Natural killer cell (primary cell): ENCODE results near the gene MRPS18B. TPM values are rescaled to one million over a fixed set of nuclear protein-coding genes. Genes with fewer than 3 reads are reported as not detected.
A peak's percentile ranks its signal among the peaks of the same experiment; 100 is the strongest.

Experiments used
- ATAC-seq, 3 donors: fragments of 150-1000 bp in 2 of 3; fragments of 200-7000 bp in 1 of 3; cut with Tn5 transposase; 1 replicate in 1 of 3; 2 replicates in 2 of 3; pipeline ENCODE4 v1.10.0; 2021; ENCODE audit warnings: mild to moderate bottlenecking in 2 of 3, moderate library complexity in 2 of 3
- DNase-seq, 2 donors: peaks; one replicate each; pipeline versions ENCODE4 v3.0.0 to v3.0.0-alpha.2; 2013 to 2021; ENCODE audit warnings: mixed read lengths in 1 of 2
- H3K27ac ChIP-seq: one replicate; pipeline ENCODE4 v1.5.1; 2013; ENCODE audit warnings: mild to moderate bottlenecking, low read length
- H3K27me3 ChIP-seq: one replicate; pipeline ENCODE4 v1.6.1; 2013; ENCODE audit warnings: low read length; ENCODE audit not compliant: control insufficient read depth, insufficient read depth
- H3K36me3 ChIP-seq: one replicate; pipeline ENCODE4 v1.6.1; 2013; ENCODE audit warnings: low read length; ENCODE audit not compliant: control insufficient read depth, insufficient read depth
- H3K4me1 ChIP-seq: one replicate; pipeline ENCODE4 v1.6.1; 2013; ENCODE audit warnings: low read length; ENCODE audit not compliant: control insufficient read depth, insufficient read depth
- H3K4me3 ChIP-seq: one replicate; pipeline ENCODE4 v1.5.1; 2013; ENCODE audit warnings: low read length
- H3K9me3 ChIP-seq: one replicate; pipeline ENCODE4 v1.6.1; 2013; ENCODE audit warnings: low read length; ENCODE audit not compliant: control insufficient read depth, insufficient read depth
- H3K27ac Mint-ChIP-seq, 2 donors: one replicate each; pipeline ENCODE4 v1.8.0; 2022; ENCODE audit warnings: mild to moderate bottlenecking in 2 of 2, mixed read lengths in 2 of 2, moderate library complexity in 1 of 2
- H3K27me3 Mint-ChIP-seq, 2 donors: one replicate each; pipeline ENCODE4 v1.8.0; 2022; ENCODE audit warnings: low read depth in 2 of 2, mixed read lengths in 2 of 2
- H3K36me3 Mint-ChIP-seq: one replicate; pipeline ENCODE4 v1.8.0; 2022; ENCODE audit warnings: mixed read lengths
- H3K4me1 Mint-ChIP-seq, 2 donors: one replicate each; pipeline ENCODE4 v1.8.0; 2022; ENCODE audit warnings: mixed read lengths in 2 of 2
- H3K4me3 Mint-ChIP-seq: one replicate; pipeline ENCODE4 v1.8.0; 2022; ENCODE audit warnings: mild to moderate bottlenecking, moderate library complexity, mixed read lengths
- H3K9me3 Mint-ChIP-seq, 2 donors: one replicate each; pipeline ENCODE4 v1.8.0; 2022; ENCODE audit warnings: mixed read lengths in 2 of 2
- WGBS: methylation state at CpG from one replicate; pipeline ENCODE4 v1.1.7; 2013; ENCODE audit warnings: missing lambda C conversion rate; ENCODE audit not compliant: insufficient coverage; 5-methylcytosine and 5-hydroxymethylcytosine counted together
- intact Hi-C: fragments of 100-400 bp; cut with micrococcal nuclease; formaldehyde crosslinking; loops from one replicate; pipeline ENCODE4 v1.14.2; 2022
- total RNA-seq, 4 donors: library from RNA; stranded (reverse); fragments of 120-200 nt in 1 of 4; gene quantifications; one replicate each; pipeline versions ENCODE4 v1.2.3 to v1.2.4, GENCODE V29; 2013 to 2022
- TF ChIP-seq, protein P1 (sequence below): fragments of 200-600 bp; IDR thresholded peaks from one replicate; pipeline ENCODE4 v1.8.0; 2022; ENCODE audit warnings: antibody characterized with exemption

MRPS18B gene
- total RNA-seq, 3 donors from 2014 or later (not counting 1 experiment from before 2014, with no cell fraction given): 14.2 to 19.9 (median 16.6) TPM

GRCh38 chr6:30646450-30647241, 29.0 kb downstream of the MRPS18B start, which contains the start of gene C6orf136:
C6orf136 (plus strand) TSS chr6:30647133; CDS start chr6:30647232, 99 bp downstream.
- H3K27me3 Mint-ChIP-seq: no peaks in the 10 kb centered on the region
- no peaks in the 10 kb centered on the region for H3K9me3 ChIP-seq
- H3K4me3 ChIP-seq: peak within 1 kb of the TSS; percentile 96
- H3K27ac Mint-ChIP-seq: peak within 1 kb of the TSS; percentile 82 to 83
- H3K27ac ChIP-seq: peak within 1 kb of the TSS; percentile 98
- peak; percentile 77 to 87 (median 80) for ATAC-seq
- H3K27me3 ChIP-seq: no peaks in the 10 kb centered on the region
- peak; percentile 85 to 99 for DNase-seq
- TF ChIP-seq, protein P1, sequence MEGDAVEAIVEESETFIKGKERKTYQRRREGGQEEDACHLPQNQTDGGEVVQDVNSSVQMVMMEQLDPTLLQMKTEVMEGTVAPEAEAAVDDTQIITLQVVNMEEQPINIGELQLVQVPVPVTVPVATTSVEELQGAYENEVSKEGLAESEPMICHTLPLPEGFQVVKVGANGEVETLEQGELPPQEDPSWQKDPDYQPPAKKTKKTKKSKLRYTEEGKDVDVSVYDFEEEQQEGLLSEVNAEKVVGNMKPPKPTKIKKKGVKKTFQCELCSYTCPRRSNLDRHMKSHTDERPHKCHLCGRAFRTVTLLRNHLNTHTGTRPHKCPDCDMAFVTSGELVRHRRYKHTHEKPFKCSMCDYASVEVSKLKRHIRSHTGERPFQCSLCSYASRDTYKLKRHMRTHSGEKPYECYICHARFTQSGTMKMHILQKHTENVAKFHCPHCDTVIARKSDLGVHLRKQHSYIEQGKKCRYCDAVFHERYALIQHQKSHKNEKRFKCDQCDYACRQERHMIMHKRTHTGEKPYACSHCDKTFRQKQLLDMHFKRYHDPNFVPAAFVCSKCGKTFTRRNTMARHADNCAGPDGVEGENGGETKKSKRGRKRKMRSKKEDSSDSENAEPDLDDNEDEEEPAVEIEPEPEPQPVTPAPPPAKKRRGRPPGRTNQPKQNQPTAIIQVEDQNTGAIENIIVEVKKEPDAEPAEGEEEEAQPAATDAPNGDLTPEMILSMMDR: no peak
- 17% methylated on average over 35 of the region's 37 CpGs for WGBS
- H3K36me3 Mint-ChIP-seq: no peaks in the 10 kb centered on the region
- peaks cover 15 to 24% of the 10 kb centered on the region in 2 donors for H3K4me1 Mint-ChIP-seq
- intact Hi-C loops: loop anchor here (2.0 kb wide), 3 partner anchors 30 to 74 kb away; partner anchors contain the start of genes MRPS18B, PPP1R10, PPP1R18 and TUBB
- no peaks in the 10 kb centered on the region for H3K9me3 Mint-ChIP-seq
- H3K36me3 ChIP-seq: peaks cover 11% of the 10 kb centered on the region
- H3K4me1 ChIP-seq: peaks cover 16% of the 10 kb centered on the region
- peak within 1 kb of the TSS; percentile 86 for H3K4me3 Mint-ChIP-seq

DNA sequence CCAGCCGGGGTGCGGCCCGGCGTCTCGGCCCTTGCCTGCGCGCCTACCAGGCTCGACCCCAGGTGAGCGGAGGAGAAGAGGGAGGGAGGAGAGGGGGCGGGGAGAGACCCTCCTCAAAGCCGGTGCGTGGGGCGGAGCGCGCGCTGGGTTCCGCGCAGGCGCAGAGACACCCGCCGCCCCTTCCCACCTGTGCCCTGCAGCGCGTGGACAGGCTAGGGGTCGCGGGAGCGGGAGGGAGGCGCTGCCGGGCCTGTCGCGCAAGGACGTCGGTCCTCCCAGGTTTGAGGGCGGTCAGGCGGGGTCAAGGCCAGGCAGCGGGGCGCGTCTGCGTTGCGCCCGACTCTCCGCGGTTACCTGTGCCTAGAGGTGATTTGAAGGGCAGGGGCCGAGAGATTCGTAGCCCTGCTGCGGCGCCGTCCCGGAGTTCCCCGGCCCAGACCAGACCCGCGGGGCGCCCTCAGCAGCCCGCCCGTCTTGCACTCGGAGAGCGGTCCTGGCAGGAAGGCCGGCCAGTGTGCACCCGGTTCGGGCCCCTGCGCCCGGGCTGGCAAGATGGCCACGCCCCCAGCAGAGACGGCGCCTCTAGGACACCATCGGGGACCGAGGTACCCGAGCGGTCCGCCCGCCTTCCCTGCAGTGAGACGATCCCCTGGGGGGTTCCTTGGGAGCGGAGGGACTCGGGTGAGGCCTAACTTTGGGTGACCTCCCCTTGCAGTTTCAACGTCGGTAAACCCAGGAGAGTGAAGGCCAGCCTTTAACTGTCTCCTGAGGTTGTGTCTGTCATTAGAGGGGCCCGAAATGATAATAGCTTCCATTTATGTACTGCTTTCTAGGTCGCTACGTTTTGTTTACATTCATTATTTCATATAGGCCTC, 29.8 kb downstream of the MRPS18B start:
- H3K27ac ChIP-seq: peak overlapping the region; percentile 98
- no peaks in the 10 kb centered on the region for H3K9me3 Mint-ChIP-seq
- no peaks in the 10 kb centered on the region for H3K27me3 Mint-ChIP-seq
- peaks cover 16% of the 10 kb centered on the region for H3K4me1 ChIP-seq
- peak overlapping the region; percentile 96 for H3K4me3 ChIP-seq
- peaks cover 19% of the 10 kb centered on the region for H3K36me3 ChIP-seq
- intact Hi-C loops: loop anchor here (2.0 kb wide), 3 partner anchors 31 to 73 kb away; partner anchors contain the start of genes MRPS18B, PPP1R10, PPP1R18 and TUBB
- no peaks in the 10 kb centered on the region for H3K27me3 ChIP-seq
- whole genome bisulfite sequencing: 0% methylated on average over 76 of the region's 78 CpGs
- DNase-seq: peak; percentile 71 to 81
- peak overlapping the region; percentile 86 for H3K4me3 Mint-ChIP-seq
- TF ChIP-seq, protein P1: no peak
- H3K9me3 ChIP-seq: no peaks in the 10 kb centered on the region
- H3K27ac Mint-ChIP-seq: peak overlapping the region; percentile 82 to 83
- H3K4me1 Mint-ChIP-seq: peaks cover 15 to 24% of the 10 kb centered on the region in 2 donors
- ATAC-seq: peak; percentile 70 to 85 (median 71)
- no peaks in the 10 kb centered on the region for H3K36me3 Mint-ChIP-seq

DNA sequence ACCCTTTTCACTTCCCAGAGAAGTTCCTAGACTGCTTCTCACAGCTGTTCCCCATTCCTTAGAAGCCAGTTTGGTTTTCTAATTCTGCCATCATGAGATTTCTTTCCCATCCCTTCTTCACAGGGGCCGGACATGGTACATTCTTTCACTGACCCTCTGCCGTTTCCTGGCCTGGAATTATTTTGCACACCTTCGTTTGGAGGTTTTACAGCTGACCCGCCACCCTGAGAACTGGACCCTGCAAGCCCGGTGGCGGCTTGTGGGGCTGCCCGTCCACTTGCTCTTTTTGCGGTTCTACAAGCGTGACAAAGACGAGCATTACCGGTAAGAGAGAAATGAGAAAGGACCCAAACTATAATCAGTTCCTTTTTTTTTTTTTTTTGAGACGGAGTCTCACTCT, 33.5 kb downstream of the MRPS18B start:
- Histone ChIP-seq H3K27me3 (no peaks in the 10 kb centered on the region), H3K36me3 (peaks cover 54% of the 10 kb centered on the region), H3K9me3 (no peaks in the 10 kb centered on the region), H3K27ac (no peak overlapping the region), H3K4me3 (no peak overlapping the region), H3K4me1 (peaks cover 16% of the 10 kb centered on the region)
- H3K4me1 Mint-ChIP-seq: peaks cover 7 to 17% of the 10 kb centered on the region in 2 donors
- peak overlapping the region in 1 of 2 donors; percentile 44 for H3K27ac Mint-ChIP-seq
- H3K4me3 Mint-ChIP-seq: no peak overlapping the region
- no peaks in the 10 kb centered on the region for H3K9me3 Mint-ChIP-seq
- DNase-seq: no peak
- WGBS: 88% methylated on average over 11 of the region's 12 CpGs
- intact Hi-C loops: no loop called here
- H3K36me3 Mint-ChIP-seq: peaks cover 18% of the 10 kb centered on the region
- TF ChIP-seq, protein P1: no peak
- no peaks in the 10 kb centered on the region for H3K27me3 Mint-ChIP-seq
- ATAC-seq: no peak
